Activated B cell treated with CpG ODN at 0.5 μM for 24 hours (primary cell): ENCODE data around the gene RBMS1. TPM values are rescaled to one million over a fixed set of nuclear protein-coding genes. Genes with fewer than 3 reads are reported as not detected.
A peak's percentile ranks its signal among the peaks of the same experiment; 100 is the strongest.
"Not testable (repeated sequence)": the region's sequence is repeated elsewhere in the genome, so short reads cannot be mapped to it uniquely, and the experiment has no call there.

Experiments used
- ATAC-seq: fragments of 200-7000 bp; cut with Tn5 transposase; one replicate; pipeline ENCODE4 v1.10.0; 2021; ENCODE audit warnings: low read depth, mild to moderate bottlenecking, moderate library complexity
- CTCF ChIA-PET: fragments of 350-600 bp; sonication (Branson Sonifier 250); formaldehyde crosslinking; loops from one replicate; lab custom pipeline; 2021; ENCODE audit warnings: antibody characterized with exemption; lab: Charles Lee
- POLR2A ChIA-PET: fragments of 350-600 bp; sonication (Branson Sonifier 250); formaldehyde crosslinking; loops from one replicate; lab custom pipeline; 2021; ENCODE audit warnings: antibody characterized with exemption; lab: Charles Lee
- DNase-seq: peaks from one replicate; pipeline ENCODE4 v3.0.0; 2022
- H3K27ac Mint-ChIP-seq: one replicate; pipeline ENCODE4 v1.8.0; 2020; ENCODE audit warnings: mixed read lengths
- H3K27me3 Mint-ChIP-seq: one replicate; pipeline ENCODE4 v1.8.0; 2021; ENCODE audit warnings: mixed read lengths
- H3K36me3 Mint-ChIP-seq: one replicate; pipeline ENCODE4 v1.8.0; 2021; ENCODE audit warnings: low read depth, mixed read lengths
- H3K4me1 Mint-ChIP-seq: one replicate; pipeline ENCODE4 v1.8.0; 2021; ENCODE audit warnings: mixed read lengths
- H3K4me3 Mint-ChIP-seq: one replicate; pipeline ENCODE4 v1.8.0; 2020; ENCODE audit warnings: mild to moderate bottlenecking, mixed read lengths
- H3K9me3 Mint-ChIP-seq: one replicate; pipeline ENCODE4 v1.8.0; 2020; ENCODE audit warnings: mixed read lengths
- CTCF ChIP-seq: fragments of 200-600 bp; IDR thresholded peaks from one replicate; pipeline ENCODE4 v1.8.0; 2022; ENCODE audit warnings: antibody characterized with exemption, mild to moderate bottlenecking
- intact Hi-C: fragments of 100-400 bp; cut with micrococcal nuclease; formaldehyde crosslinking; loops from one replicate; pipeline ENCODE4 v1.15.1; 2024
- total RNA-seq: library from RNA; stranded (reverse); gene quantifications from 2 replicates; pipeline ENCODE4 v1.2.3, GENCODE V29; 2022

Gene RBMS1
- total RNA-seq, 1 donor from 2014 or later: 30.9 TPM

GRCh38 chr2:160492401-160493226 is 993 bp downstream of the RBMS1 start:
- Mint-ChIP-seq H3K4me3 (peak overlapping the region; percentile 82), H3K9me3 (no peaks in the 10 kb centered on the region), H3K4me1 (peaks cover 6% of the 10 kb centered on the region), H3K27ac (no peak overlapping the region), H3K36me3 (no peaks in the 10 kb centered on the region), H3K27me3 (peaks cover 38% of the 10 kb centered on the region)
- ChIA-PET CTCF (no interaction called here), POLR2A (no interaction called here)
- ATAC-seq (peak; percentile 18), DNase-seq (peak; percentile 21)
- intact Hi-C loops: loop anchor here (5.0 kb wide), 1 partner anchor 85 kb away; no protein-coding TSS in a partner anchor
- TF ChIP-seq CTCF: no peak

- peak overlapping the region; percentile 78 for H3K4me3 Mint-ChIP-seq
- DNase-seq (no peak), ATAC-seq (no peak)
- no peaks in the 10 kb centered on the region for H3K36me3 Mint-ChIP-seq
- H3K9me3 Mint-ChIP-seq: no peaks in the 10 kb centered on the region
- H3K4me1 Mint-ChIP-seq: peaks cover 6% of the 10 kb centered on the region
- intact Hi-C loops: loop anchor here (5.0 kb wide), 1 partner anchor 85 kb away; no protein-coding TSS in a partner anchor
- ChIA-PET CTCF (no interaction called here), POLR2A (interaction anchor here (0.7 kb wide), 1 partner anchor 1454 kb away, joined by 3 read pairs; no protein-coding TSS in a partner anchor)
- H3K27ac Mint-ChIP-seq: no peak overlapping the region
- H3K27me3 Mint-ChIP-seq: peaks cover 40% of the 10 kb centered on the region
- TF ChIP-seq CTCF: no peak
Observed at GRCh38 chr2:160491911-160492371, 1.7 kb downstream of the RBMS1 start.

GRCh38 chr2:160490733-160491685 is 2.6 kb downstream of the RBMS1 start:
- no peak overlapping the region for H3K27ac Mint-ChIP-seq
- intact Hi-C loops: loop anchor here (5.0 kb wide), 1 partner anchor 84 kb away; no protein-coding TSS in a partner anchor
- H3K9me3 Mint-ChIP-seq: no peaks in the 10 kb centered on the region
- DNase-seq: no peak
- peaks cover 6% of the 10 kb centered on the region for H3K4me1 Mint-ChIP-seq
- ChIA-PET POLR2A (interaction anchor here (0.7 kb wide), 1 partner anchor 1455 kb away, joined by 3 read pairs; no protein-coding TSS in a partner anchor), CTCF (no interaction called here)
- H3K27me3 Mint-ChIP-seq: peaks cover 40% of the 10 kb centered on the region
- no peak overlapping the region for H3K4me3 Mint-ChIP-seq
- no peak for ATAC-seq
- no peaks in the 10 kb centered on the region for H3K36me3 Mint-ChIP-seq
- no peak for TF ChIP-seq CTCF

GRCh38 chr2:160489111-160489510 is 4.5 kb downstream of the RBMS1 start:
- no peaks in the 10 kb centered on the region for H3K9me3 Mint-ChIP-seq
- peaks cover 30% of the 10 kb centered on the region for H3K27me3 Mint-ChIP-seq
- ATAC-seq (no peak), DNase-seq (no peak)
- no peak overlapping the region for H3K4me3 Mint-ChIP-seq
- no peak overlapping the region for H3K27ac Mint-ChIP-seq
- peaks cover 4% of the 10 kb centered on the region for H3K4me1 Mint-ChIP-seq
- intact Hi-C loops: no loop called here
- TF ChIP-seq CTCF: no peak
- no peaks in the 10 kb centered on the region for H3K36me3 Mint-ChIP-seq
- CTCF ChIA-PET: no interaction called here
- POLR2A ChIA-PET: interaction anchor here (0.6 kb wide), 1 partner anchor 11 kb away, joined by 3 read pairs; no protein-coding TSS in a partner anchor

GRCh38 chr2:160488289-160488688 is 5.3 kb downstream of the RBMS1 start:
- H3K36me3 Mint-ChIP-seq, intact Hi-C loops, H3K27ac Mint-ChIP-seq, DNase-seq, H3K9me3 Mint-ChIP-seq, ATAC-seq, CTCF ChIA-PET, H3K4me1 Mint-ChIP-seq, H3K4me3 Mint-ChIP-seq, POLR2A ChIA-PET: not testable (repeated sequence)
- peaks cover 28% of the 10 kb centered on the region for H3K27me3 Mint-ChIP-seq
